HEK293T (cell line): ENCODE results near the gene PXMP2.

Experiments used
- BHLHE40 ChIP-seq: fragments of 450-650 bp; IDR thresholded peaks from 2 replicates; pipeline ENCODE4 v1.6.1; 2016; ENCODE audit warnings: mild to moderate bottlenecking, moderate library complexity, borderline replicate concordance
- CTBP1 ChIP-seq: fragments of 450-650 bp; IDR thresholded peaks from 2 replicates; pipeline ENCODE4 v1.6.1; 2016; ENCODE audit warnings: borderline replicate concordance
- FOXA1 ChIP-seq: fragments of 450-650 bp; IDR thresholded peaks from 2 replicates; pipeline ENCODE4 v1.6.1; 2016; ENCODE audit warnings: mild to moderate bottlenecking
- FOXK2 ChIP-seq: fragments of 450-650 bp; IDR thresholded peaks from 2 replicates; pipeline ENCODE4 v1.6.1; 2016; ENCODE audit warnings: mild to moderate bottlenecking
- FOXM1 ChIP-seq: fragments of 450-650 bp; IDR thresholded peaks from 2 replicates; pipeline ENCODE4 v1.6.1; 2017; ENCODE audit warnings: mild to moderate bottlenecking, borderline replicate concordance
- HDGF ChIP-seq: fragments of 450-650 bp; IDR thresholded peaks from 2 replicates; pipeline ENCODE4 v1.6.1; 2017; ENCODE audit warnings: antibody characterized with exemption, borderline replicate concordance
- L3MBTL2 ChIP-seq: fragments of 450-650 bp; conservative IDR thresholded peaks from 2 replicates; pipeline ENCODE4 v1.6.1; 2016; ENCODE audit warnings: mild to moderate bottlenecking
- PKNOX1 ChIP-seq: fragments of 450-650 bp; IDR thresholded peaks from 2 replicates; pipeline ENCODE4 v1.6.1; 2016
- SP1 ChIP-seq: fragments of 450-650 bp; IDR thresholded peaks from 2 replicates; pipeline ENCODE4 v1.6.1; 2017
- SUZ12 ChIP-seq: fragments of 450-650 bp; IDR thresholded peaks from 2 replicates; pipeline ENCODE4 v1.6.1; 2016; ENCODE audit warnings: mild to moderate bottlenecking

DNA sequence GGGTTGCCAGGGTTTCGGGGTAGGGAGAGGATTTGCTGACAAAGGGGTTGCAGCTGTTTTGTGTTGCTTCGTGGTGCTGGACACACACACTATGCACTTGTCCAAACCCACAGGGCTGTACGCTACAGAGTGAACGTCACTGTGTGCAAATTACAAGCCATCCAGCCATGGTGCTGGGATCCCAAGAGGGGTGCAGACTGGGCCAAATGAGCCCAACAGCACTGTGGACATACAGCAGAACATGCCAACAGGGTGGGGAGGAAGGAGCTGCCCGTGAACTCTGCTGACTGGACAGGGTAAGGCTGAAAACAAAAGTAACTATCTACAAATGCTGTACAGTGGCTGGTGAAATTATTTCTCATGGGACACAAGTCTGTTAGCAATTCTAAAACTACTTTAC, 25.4 kb upstream of the PXMP2 start:
- TF ChIP-seq L3MBTL2 (no peak), FOXM1 (no peak), BHLHE40 (no peak), FOXA1 (no peak), SUZ12 (no peak), FOXK2 (no peak), SP1 (no peak), CTBP1 (no peak), HDGF (no peak), PKNOX1 (no peak)
